ENCODE results near the gene MPO. TPM values are rescaled to one million over a fixed set of nuclear protein-coding genes. Genes with fewer than 3 reads are reported as not detected.

Gene MPO
- total and polyA plus RNA-seq, 2 donors (not counting 3 experiments of a cell fraction or from before 2014, with no cell fraction given): not detected

- H3K36me3 ChIP-seq (ENCODE audit: control insufficient read depth in 2 of 2, extremely low read depth in 1 of 2, insufficient read depth in 2 of 2, low read length in 2 of 2): no peaks in the 10 kb centered on the region
- intact Hi-C loops (cut with micrococcal nuclease) (no loop called here), dilution Hi-C loops (cut with MboI; ENCODE audit: extremely low pct_ligation_motif_present, low sequenced_read_pairs) (no loop called here)
- H3K9me3 ChIP-seq (replicated peaks; ENCODE audit: control insufficient read depth, insufficient read depth, low read length): no peaks in the 10 kb centered on the region
- H3K4me3 ChIP-seq (replicated peaks in 1 of 3; ENCODE audit: insufficient read depth in 1 of 3, low read depth in 1 of 3, low read length in 3 of 3): no peak overlapping the region
- ChIA-PET CTCF (no interaction called here), POLR2A (no interaction called here)
- no TSS peak for BruUV-seq (replicated peaks)
- FAIRE-seq (no peak), DNase-seq (ENCODE audit: low read depth, low spot score) (no peak)
- no peaks in the 10 kb centered on the region for H3K79me2 ChIP-seq (ENCODE audit: control insufficient read depth, insufficient read depth, low read length)
- H3K4me1 ChIP-seq (ENCODE audit: control insufficient read depth, extremely low read depth, insufficient read depth, low read length): no peaks in the 10 kb centered on the region
- no peak overlapping the region for H3K27ac ChIP-seq (ENCODE audit: insufficient read depth, low read depth, low read length)
- no peaks in the 10 kb centered on the region for H4K20me1 ChIP-seq (replicated peaks; ENCODE audit: control insufficient read depth, extremely low read depth, insufficient read depth, low read length)
- H3K9ac ChIP-seq (replicated peaks; ENCODE audit: extremely low read depth, insufficient read depth, low read length): no peak overlapping the region
- no peak overlapping the region for H3K4me2 ChIP-seq (ENCODE audit: insufficient read depth, low read length)
- no peak overlapping the region for H2AFZ ChIP-seq (ENCODE audit: low read depth, low read length)
- no peak for TF ChIP-seq EZH2 (IDR thresholded peaks at IDR 0.05; ENCODE audit: borderline replicate concordance, low read depth, low read length, severe bottlenecking)
- TF ChIP-seq, protein P1, sequence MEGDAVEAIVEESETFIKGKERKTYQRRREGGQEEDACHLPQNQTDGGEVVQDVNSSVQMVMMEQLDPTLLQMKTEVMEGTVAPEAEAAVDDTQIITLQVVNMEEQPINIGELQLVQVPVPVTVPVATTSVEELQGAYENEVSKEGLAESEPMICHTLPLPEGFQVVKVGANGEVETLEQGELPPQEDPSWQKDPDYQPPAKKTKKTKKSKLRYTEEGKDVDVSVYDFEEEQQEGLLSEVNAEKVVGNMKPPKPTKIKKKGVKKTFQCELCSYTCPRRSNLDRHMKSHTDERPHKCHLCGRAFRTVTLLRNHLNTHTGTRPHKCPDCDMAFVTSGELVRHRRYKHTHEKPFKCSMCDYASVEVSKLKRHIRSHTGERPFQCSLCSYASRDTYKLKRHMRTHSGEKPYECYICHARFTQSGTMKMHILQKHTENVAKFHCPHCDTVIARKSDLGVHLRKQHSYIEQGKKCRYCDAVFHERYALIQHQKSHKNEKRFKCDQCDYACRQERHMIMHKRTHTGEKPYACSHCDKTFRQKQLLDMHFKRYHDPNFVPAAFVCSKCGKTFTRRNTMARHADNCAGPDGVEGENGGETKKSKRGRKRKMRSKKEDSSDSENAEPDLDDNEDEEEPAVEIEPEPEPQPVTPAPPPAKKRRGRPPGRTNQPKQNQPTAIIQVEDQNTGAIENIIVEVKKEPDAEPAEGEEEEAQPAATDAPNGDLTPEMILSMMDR (IDR thresholded peaks at IDR 0.05; ENCODE audit: extremely low read depth in 1 of 2, insufficient read depth in 1 of 2, low read depth in 1 of 2, low read length in 2 of 2): no peak
- TF ChIP-seq POLR2AphosphoS5 (IDR thresholded peaks at IDR 0.05; ENCODE audit: insufficient read depth, low read depth, low read length): no peak
- TF ChIP-seq, protein P2, sequence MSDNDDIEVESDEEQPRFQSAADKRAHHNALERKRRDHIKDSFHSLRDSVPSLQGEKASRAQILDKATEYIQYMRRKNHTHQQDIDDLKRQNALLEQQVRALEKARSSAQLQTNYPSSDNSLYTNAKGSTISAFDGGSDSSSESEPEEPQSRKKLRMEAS (IDR thresholded peaks at IDR 0.05; ENCODE audit: insufficient read depth, insufficient read length): no peak
- no peak for TF ChIP-seq MYC (IDR thresholded peaks at IDR 0.05; ENCODE audit: low read depth, low read length)
- TF ChIP-seq GATA2 (IDR thresholded peaks at IDR 0.05; ENCODE audit: insufficient read depth, insufficient read length, low read depth, low read length): no peak
- no peak for TF ChIP-seq FOS (IDR thresholded peaks at IDR 0.05; ENCODE audit: borderline replicate concordance, insufficient read depth, low read length)
- TF ChIP-seq POLR2A (IDR thresholded peaks at IDR 0.05; ENCODE audit: low read depth, low read length): no peak
- TF ChIP-seq JUN (IDR thresholded peaks at IDR 0.05; ENCODE audit: borderline replicate concordance, insufficient read depth, insufficient read length, low read depth): no peak
- H3K9me1 ChIP-seq (replicated peaks; ENCODE audit: control insufficient read depth, extremely low read depth, insufficient read depth, low read length): no peaks in the 10 kb centered on the region
- peaks cover 11 to 38% of the 10 kb centered on the region in 2 experiments for H3K27me3 ChIP-seq (ENCODE audit: control insufficient read depth in 2 of 2, insufficient read depth in 2 of 2, low read length in 2 of 2)
These were observed 40.7 kb downstream of the MPO start for GRCh38 chr17:58239987-58240386.

Data from endothelial cell of umbilical vein (primary cell).